ENCODE results near the gene COL15A1.

GRCh38 chr9:99041618-99042017 lies 97.9 kb downstream of the COL15A1 start:
- TF ChIP-seq CTCF (optimal IDR thresholded peaks at IDR 0.05 in 1 of 3, IDR thresholded peaks at IDR 0.05 in 1 of 3, conservative IDR thresholded peaks at IDR 0.05 in 1 of 3; ENCODE audit: extremely low read depth in 1 of 3, insufficient read depth in 2 of 3, low read length in 3 of 3) (no peak), EZH2 (IDR thresholded peaks at IDR 0.05; ENCODE audit: low read length) (no peak)
